Body of pancreas (tissue), 4 donors: Measurements from ENCODE around the gene TCAIM.

Experiments
- CTCF ChIP-seq, 7 experiments: fragments of 450-650 bp in 4 of 7; fragments of 200-600 bp in 3 of 7; sonication (generic) in 3 of 7; IDR thresholded peaks; one replicate each; pipeline ENCODE4 v1.5.1; 2016 to 2019; ENCODE audit warnings: antibody characterized with exemption in 7 of 7
- POLR2A ChIP-seq, 3 donors: fragments of 450-650 bp; IDR thresholded peaks; one replicate each; pipeline ENCODE4 v1.6.1; 2016; ENCODE audit warnings: antibody characterized with exemption in 3 of 3, mild to moderate bottlenecking in 2 of 3

DNA sequence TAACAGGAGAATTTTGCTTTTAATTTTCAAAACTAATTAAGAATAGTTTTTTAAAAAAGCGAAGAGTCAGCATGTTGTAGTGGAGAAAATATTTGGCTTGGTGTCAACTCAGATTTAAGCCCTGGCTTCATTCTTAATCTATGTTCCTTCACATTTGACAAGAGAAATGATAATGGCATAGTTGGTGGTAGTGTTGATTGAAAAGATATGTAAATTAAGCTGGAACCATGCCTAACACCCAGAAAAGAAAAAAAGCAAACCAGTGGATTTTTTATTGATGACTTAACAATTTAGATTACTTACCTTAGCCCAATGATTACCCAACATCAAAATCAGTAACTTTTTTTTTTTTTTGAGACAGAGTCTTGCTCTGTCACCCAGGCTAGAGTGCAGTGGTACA is 27.4 kb downstream of the TCAIM start:
- no peak for TF ChIP-seq POLR2A (IDR thresholded peaks at IDR 0.05)
- TF ChIP-seq CTCF (IDR thresholded peaks at IDR 0.05): no peak
